Measurements from ENCODE around the gene SLC29A3. TPM values are rescaled to one million over a fixed set of nuclear protein-coding genes. Genes with fewer than 3 reads are reported as not detected.
A peak's percentile ranks its signal among the peaks of the same experiment; 100 is the strongest.

Gene SLC29A3
- total RNA-seq, 4 donors from 2014 or later, result 2.5 to 6.8 (median 5.8) TPM

DNA sequence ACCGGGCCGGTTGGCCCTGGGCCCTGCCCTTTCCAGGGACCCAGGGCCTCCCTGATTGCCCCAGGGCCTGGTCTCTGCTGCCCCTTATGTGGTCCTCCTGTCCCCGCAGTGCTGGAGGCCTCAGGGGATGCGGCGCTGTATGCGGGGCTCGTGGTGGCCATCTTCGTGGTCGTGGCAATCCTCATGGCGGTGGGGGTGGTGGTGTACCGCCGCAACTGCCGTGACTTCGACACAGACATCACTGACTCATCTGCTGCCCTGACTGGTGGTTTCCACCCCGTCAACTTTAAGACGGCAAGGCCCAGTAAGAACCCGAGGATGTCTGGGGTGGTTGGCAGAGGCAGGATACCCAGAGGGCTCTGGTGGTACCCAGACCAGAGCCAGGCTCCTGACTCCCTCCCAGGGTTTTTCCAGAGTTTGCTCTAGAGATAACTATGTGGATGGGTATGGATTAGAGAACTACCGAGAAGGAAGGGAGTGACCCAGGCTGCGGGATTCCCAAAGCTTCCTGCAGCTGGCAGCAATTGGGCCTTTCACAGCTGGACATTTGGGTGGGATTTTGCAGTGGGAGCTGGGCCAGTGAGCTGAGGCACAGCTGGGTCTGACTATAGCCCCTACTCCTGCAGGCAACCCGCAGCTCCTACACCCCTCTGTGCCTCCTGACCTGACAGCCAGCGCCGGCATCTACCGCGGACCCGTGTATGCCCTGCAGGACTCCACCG lies 28.1 kb upstream of the SLC29A3 start:
- DNase-seq (ENCODE audit: low spot score) (no peak), ATAC-seq (ENCODE audit: low FRiP score) (no peak)
- TF ChIP-seq, protein P1, sequence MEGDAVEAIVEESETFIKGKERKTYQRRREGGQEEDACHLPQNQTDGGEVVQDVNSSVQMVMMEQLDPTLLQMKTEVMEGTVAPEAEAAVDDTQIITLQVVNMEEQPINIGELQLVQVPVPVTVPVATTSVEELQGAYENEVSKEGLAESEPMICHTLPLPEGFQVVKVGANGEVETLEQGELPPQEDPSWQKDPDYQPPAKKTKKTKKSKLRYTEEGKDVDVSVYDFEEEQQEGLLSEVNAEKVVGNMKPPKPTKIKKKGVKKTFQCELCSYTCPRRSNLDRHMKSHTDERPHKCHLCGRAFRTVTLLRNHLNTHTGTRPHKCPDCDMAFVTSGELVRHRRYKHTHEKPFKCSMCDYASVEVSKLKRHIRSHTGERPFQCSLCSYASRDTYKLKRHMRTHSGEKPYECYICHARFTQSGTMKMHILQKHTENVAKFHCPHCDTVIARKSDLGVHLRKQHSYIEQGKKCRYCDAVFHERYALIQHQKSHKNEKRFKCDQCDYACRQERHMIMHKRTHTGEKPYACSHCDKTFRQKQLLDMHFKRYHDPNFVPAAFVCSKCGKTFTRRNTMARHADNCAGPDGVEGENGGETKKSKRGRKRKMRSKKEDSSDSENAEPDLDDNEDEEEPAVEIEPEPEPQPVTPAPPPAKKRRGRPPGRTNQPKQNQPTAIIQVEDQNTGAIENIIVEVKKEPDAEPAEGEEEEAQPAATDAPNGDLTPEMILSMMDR (IDR thresholded peaks at IDR 0.05), result no peak

DNA sequence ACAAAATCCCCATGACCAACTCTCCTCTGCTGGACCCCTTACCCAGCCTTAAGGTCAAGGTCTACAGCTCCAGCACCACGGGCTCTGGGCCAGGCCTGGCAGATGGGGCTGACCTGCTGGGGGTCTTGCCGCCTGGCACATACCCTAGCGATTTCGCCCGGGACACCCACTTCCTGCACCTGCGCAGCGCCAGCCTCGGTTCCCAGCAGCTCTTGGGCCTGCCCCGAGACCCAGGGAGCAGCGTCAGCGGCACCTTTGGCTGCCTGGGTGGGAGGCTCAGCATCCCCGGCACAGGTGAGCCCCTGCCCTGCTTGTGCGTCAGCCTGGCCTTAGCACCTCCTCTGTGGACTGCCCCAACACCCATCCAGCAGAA lies 27.5 kb upstream of the SLC29A3 start:
- DNase-seq (ENCODE audit: low spot score) (no peak), ATAC-seq (ENCODE audit: low FRiP score) (no peak)

DNA sequence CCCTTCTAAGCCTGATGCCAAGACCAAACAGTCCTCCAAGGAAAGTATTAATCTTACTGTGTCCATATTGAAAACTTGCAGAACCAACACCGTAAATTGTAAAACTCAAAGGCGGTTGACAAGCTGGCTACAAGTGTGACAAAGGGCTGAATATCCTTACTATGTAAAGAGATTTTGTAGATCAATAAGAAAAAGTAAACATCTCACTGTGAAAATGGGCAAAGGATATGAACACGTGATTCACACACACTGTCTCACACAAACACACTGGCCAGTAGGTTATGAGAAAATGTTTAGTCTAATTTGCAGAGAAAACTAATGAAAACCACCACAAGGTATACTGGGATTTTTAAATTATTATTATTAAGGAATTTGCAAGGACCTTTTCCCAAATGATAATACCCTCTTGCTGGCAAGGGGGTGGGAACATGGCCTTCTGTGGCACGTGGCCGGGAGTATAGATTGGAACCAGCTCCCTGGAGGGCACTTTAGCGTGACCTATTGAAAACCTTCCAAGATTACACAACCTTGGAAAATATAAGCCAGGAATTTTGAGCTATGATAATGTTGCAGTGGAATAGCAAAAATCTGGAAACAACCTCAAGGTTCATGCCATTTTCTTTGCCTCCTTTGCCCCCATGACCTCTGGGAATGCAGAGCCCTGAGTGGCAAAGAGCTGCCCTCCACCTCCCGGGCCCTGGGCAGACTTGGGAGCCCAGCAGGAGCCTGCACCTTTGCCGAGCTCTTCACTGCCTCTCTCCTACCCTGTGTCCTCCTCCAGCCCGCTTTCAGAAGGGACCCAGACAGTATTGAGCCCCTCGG lies 26.2 kb upstream of the SLC29A3 start:
- no peak for DNase-seq (ENCODE audit: low spot score)

More for the DNA sequence above, 27.5 kb upstream of the SLC29A3 start:
- TF ChIP-seq, protein P1 (IDR thresholded peaks at IDR 0.05), result no peak

DNA sequence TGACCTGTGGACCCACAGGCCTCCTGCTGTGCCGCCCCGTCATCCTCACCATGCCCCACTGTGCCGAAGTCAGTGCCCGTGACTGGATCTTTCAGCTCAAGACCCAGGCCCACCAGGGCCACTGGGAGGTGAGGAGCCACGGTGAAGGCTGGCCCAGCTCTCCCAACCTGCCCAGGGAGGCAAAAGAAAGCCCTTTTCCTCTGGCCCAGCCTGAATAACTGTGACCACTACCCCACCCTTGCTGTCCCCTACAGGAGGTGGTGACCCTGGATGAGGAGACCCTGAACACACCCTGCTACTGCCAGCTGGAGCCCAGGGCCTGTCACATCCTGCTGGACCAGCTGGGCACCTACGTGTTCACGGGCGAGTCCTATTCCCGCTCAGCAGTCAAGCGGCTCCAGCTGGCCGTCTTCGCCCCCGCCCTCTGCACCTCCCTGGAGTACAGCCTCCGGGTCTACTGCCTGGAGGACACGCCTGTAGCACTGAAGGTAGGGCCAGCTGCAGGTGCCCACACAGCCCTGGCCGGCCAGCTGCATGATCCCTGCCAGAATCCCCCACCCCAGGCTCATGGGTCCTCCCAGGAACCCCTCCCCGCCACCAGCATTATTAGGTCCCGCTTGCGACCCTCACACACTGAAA lies 25.5 kb upstream of the SLC29A3 start:
- TF ChIP-seq, protein P1 (IDR thresholded peaks at IDR 0.05), result no peak
- ATAC-seq (ENCODE audit: low FRiP score), result peak; percentile 45

More for the DNA sequence above, 26.2 kb upstream of the SLC29A3 start:
- TF ChIP-seq, protein P1 (IDR thresholded peaks at IDR 0.05), result no peak
- peak; percentile 3 for ATAC-seq (ENCODE audit: low FRiP score)

DNA sequence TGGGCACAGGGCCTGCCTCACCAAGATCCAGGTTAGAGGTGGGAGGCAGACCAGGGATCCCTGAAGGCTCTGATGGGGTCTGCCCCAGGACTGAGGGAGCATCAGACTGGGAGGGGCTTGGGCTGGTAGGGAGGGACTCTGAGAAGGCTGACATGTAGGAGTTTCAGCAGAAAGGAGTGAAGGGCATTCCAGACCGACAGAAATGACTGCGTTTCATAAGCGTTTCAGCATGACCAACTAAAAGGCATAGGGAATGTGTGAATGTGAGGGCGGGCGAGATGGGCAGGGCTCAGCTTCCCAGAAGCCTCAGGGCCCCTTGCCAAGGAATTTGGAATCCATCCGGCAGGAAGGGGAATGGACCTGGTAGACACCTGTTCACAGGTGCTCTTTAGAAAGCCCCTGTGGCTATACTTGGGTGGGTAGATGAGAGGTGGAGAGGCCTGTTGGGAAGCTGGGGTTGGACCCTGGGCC lies 24.9 kb upstream of the SLC29A3 start:
- no peak for DNase-seq (ENCODE audit: low spot score)
- ATAC-seq (ENCODE audit: low FRiP score), result peak; percentile 75
- TF ChIP-seq, protein P1 (IDR thresholded peaks at IDR 0.05), result no peak

More for the DNA sequence above, 25.5 kb upstream of the SLC29A3 start:
- DNase-seq (ENCODE audit: low spot score), result no peak

DNA sequence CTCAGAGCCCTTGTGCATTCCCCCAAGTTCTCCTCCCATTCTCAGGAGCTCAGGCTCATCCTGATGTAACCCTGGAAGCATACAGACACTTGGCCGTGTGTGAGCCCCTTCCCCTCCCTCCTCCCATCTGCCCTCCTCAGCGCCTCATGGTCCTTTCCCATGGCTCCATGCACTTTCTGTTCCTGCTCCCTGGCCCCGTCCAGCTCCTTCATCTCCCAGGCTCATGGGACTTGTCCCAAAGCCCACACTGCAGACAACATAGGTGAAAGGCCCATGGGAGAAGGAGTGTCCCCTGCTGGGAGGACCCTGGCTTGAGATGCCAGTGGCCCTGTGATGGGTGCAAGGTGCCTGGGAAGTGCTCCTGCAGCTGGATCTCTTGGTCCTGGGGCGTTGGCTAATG lies 24.2 kb upstream of the SLC29A3 start:
- TF ChIP-seq, protein P1 (IDR thresholded peaks at IDR 0.05), result no peak

More for the DNA sequence above, 24.2 kb upstream of the SLC29A3 start:
- no peak for ATAC-seq (ENCODE audit: low FRiP score)
- no peak for DNase-seq (ENCODE audit: low spot score)
